Tibial nerve (tissue), 4 donors: ENCODE results near the gene BACH1.

ENCODE experiments used
- CTCF ChIP-seq, 5 experiments: fragments of 200-600 bp in 3 of 5; fragments of 450-650 bp in 2 of 5; sonication (generic) in 3 of 5; IDR thresholded peaks; one replicate each; pipeline ENCODE4 v1.5.1; 2016 to 2019; ENCODE audit warnings: antibody characterized with exemption in 5 of 5, mild to moderate bottlenecking in 3 of 5, moderate library complexity in 2 of 5
- EP300 ChIP-seq, 2 donors: sonication (generic); formaldehyde crosslinking; IDR thresholded peaks; one replicate each; pipeline ENCODE4 v1.6.1; 2017; ENCODE audit warnings: antibody characterized with exemption in 2 of 2, mild to moderate bottlenecking in 1 of 2

GRCh38 chr21:29304597-29304996 lies 5.9 kb downstream of the BACH1 start:
- no peak for TF ChIP-seq CTCF (IDR thresholded peaks at IDR 0.05)
- no peak for TF ChIP-seq EP300 (IDR thresholded peaks at IDR 0.05)
